NCI-H524 (cell line): Measurements from ENCODE around the gene ATG101.

Experiments used
- DNase-seq, 2 experiments: peaks; one replicate each; lab custom pipeline; 2025; lab: John Stamatoyannopoulos, UW

ATG101 gene

GRCh38 chr12:52057638-52058576 lies 11.9 kb upstream of the ATG101 start:
- DNase-seq: no peak

- peak in 1 of 2 experiments; percentile 84 for DNase-seq
These were observed 11.0 kb upstream of the ATG101 start for GRCh38 chr12:52058631-52059361.

GRCh38 chr12:52059582-52060497 lies 9.9 kb upstream of the ATG101 start:
- no peak for DNase-seq

GRCh38 chr12:52060498-52061177 lies 9.1 kb upstream of the ATG101 start:
- no peak for DNase-seq

GRCh38 chr12:52061470-52062166 lies 8.2 kb upstream of the ATG101 start:
- no peak for DNase-seq

GRCh38 chr12:52062167-52063081 lies 7.4 kb upstream of the ATG101 start:
- DNase-seq: no peak

- DNase-seq: peak in 1 of 2 experiments; percentile 25
These were observed 6.5 kb upstream of the ATG101 start for GRCh38 chr12:52063082-52063924.

GRCh38 chr12:52063981-52064649 lies 5.7 kb upstream of the ATG101 start:
- DNase-seq: no peak

GRCh38 chr12:52066346-52067080 lies 3.3 kb upstream of the ATG101 start:
- no peak for DNase-seq

GRCh38 chr12:52067081-52067374 lies 2.8 kb upstream of the ATG101 start:
- DNase-seq: no peak

- no peak for DNase-seq
These were observed 577 bp downstream of the ATG101 start for GRCh38 chr12:52070185-52070925.

GRCh38 chr12:52073531-52074381 lies 4.0 kb downstream of the ATG101 start:
- peak in 1 of 2 experiments; percentile 61 for DNase-seq

- DNase-seq: no peak
These were observed 5.4 kb downstream of the ATG101 start for GRCh38 chr12:52074971-52075724.

- no peak for DNase-seq
These were observed 7.0 kb downstream of the ATG101 start for GRCh38 chr12:52076811-52077210.

- no peak for DNase-seq
These were observed 8.5 kb downstream of the ATG101 start for GRCh38 chr12:52078276-52078675.
